ENCODE data around the gene IFT25. TPM values are rescaled to one million over a fixed set of nuclear protein-coding genes. Genes with fewer than 3 reads are reported as not detected.

Gene IFT25
- total RNA-seq, 1 experiment from 2014 or later: 42.9 TPM

DNA sequence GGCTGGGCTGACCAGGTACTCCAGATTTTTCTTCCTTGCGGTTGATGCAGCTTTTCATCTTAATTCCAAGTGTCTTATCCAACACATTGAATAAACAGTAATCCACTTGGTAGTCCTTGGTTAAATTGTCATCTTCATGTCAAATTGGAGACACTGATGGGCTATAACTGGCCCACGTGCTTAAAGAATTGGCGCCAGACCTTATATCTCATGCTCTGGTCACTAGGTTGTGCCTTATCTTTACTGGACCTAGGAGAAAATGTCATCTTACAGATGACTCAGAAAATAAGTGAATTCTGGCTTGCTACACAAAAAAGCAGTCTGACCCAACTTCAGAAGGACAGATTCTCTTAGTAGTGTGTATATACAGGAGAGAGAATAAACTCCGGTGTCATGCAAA, 16.9 kb upstream of the IFT25 start:
- Histone ChIP-seq H3K9me3 (ENCODE audit: control insufficient read depth, insufficient read depth, low read depth, low read length) (no peaks in the 10 kb centered on the region), H3K36me3 (ENCODE audit: control insufficient read depth, insufficient read depth, low read length) (peaks cover 35% of the 10 kb centered on the region), H3K4me3 (ENCODE audit: low read depth in 2 of 2, low read length in 2 of 2) (no peak overlapping the region), H3K27me3 (ENCODE audit: control insufficient read depth, insufficient read depth, low read length) (no peaks in the 10 kb centered on the region), H3K27ac (ENCODE audit: low read length) (no peak overlapping the region), H3K4me1 (ENCODE audit: control insufficient read depth, insufficient read depth, low read length) (peaks cover 2% of the 10 kb centered on the region)
- intact Hi-C loops (cut with micrococcal nuclease; ENCODE audit: unreplicated experiment): no loop called here
- TF ChIP-seq, protein P1, sequence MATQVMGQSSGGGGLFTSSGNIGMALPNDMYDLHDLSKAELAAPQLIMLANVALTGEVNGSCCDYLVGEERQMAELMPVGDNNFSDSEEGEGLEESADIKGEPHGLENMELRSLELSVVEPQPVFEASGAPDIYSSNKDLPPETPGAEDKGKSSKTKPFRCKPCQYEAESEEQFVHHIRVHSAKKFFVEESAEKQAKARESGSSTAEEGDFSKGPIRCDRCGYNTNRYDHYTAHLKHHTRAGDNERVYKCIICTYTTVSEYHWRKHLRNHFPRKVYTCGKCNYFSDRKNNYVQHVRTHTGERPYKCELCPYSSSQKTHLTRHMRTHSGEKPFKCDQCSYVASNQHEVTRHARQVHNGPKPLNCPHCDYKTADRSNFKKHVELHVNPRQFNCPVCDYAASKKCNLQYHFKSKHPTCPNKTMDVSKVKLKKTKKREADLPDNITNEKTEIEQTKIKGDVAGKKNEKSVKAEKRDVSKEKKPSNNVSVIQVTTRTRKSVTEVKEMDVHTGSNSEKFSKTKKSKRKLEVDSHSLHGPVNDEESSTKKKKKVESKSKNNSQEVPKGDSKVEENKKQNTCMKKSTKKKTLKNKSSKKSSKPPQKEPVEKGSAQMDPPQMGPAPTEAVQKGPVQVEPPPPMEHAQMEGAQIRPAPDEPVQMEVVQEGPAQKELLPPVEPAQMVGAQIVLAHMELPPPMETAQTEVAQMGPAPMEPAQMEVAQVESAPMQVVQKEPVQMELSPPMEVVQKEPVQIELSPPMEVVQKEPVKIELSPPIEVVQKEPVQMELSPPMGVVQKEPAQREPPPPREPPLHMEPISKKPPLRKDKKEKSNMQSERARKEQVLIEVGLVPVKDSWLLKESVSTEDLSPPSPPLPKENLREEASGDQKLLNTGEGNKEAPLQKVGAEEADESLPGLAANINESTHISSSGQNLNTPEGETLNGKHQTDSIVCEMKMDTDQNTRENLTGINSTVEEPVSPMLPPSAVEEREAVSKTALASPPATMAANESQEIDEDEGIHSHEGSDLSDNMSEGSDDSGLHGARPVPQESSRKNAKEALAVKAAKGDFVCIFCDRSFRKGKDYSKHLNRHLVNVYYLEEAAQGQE (IDR thresholded peaks at IDR 0.05; ENCODE audit: insufficient read depth in 1 of 2, low read depth in 2 of 2, low read length in 1 of 2): no peak
- TF ChIP-seq TCF7L2 (IDR thresholded peaks at IDR 0.05; ENCODE audit: low read depth, low read length) (no peak), POLR2AphosphoS5 (IDR thresholded peaks at IDR 0.05; ENCODE audit: low read depth, low read length) (no peak), SIN3A (IDR thresholded peaks at IDR 0.05; ENCODE audit: borderline replicate concordance, insufficient read depth, low read depth, low read length) (no peak)
- TF ChIP-seq, protein P2, sequence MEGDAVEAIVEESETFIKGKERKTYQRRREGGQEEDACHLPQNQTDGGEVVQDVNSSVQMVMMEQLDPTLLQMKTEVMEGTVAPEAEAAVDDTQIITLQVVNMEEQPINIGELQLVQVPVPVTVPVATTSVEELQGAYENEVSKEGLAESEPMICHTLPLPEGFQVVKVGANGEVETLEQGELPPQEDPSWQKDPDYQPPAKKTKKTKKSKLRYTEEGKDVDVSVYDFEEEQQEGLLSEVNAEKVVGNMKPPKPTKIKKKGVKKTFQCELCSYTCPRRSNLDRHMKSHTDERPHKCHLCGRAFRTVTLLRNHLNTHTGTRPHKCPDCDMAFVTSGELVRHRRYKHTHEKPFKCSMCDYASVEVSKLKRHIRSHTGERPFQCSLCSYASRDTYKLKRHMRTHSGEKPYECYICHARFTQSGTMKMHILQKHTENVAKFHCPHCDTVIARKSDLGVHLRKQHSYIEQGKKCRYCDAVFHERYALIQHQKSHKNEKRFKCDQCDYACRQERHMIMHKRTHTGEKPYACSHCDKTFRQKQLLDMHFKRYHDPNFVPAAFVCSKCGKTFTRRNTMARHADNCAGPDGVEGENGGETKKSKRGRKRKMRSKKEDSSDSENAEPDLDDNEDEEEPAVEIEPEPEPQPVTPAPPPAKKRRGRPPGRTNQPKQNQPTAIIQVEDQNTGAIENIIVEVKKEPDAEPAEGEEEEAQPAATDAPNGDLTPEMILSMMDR (IDR thresholded peaks at IDR 0.05): no peak
- no TSS peak for BruUV-seq (replicated peaks)
- ATAC-seq: no peak
- ChIA-PET CTCF (interaction anchor here (0.5 to 0.6 kb wide), 2 partner anchors 14 to 181 kb away, joined by 3 read pairs; no protein-coding TSS in a partner anchor), POLR2A (no interaction called here)
- DNase-seq (ENCODE audit: low read depth, low spot score): no peak
- in situ Hi-C loops (cut with HindIII; ENCODE audit: low pct_unique_long_range_greater_than_20kb, low sequenced_read_pairs): no loop called here

DNA sequence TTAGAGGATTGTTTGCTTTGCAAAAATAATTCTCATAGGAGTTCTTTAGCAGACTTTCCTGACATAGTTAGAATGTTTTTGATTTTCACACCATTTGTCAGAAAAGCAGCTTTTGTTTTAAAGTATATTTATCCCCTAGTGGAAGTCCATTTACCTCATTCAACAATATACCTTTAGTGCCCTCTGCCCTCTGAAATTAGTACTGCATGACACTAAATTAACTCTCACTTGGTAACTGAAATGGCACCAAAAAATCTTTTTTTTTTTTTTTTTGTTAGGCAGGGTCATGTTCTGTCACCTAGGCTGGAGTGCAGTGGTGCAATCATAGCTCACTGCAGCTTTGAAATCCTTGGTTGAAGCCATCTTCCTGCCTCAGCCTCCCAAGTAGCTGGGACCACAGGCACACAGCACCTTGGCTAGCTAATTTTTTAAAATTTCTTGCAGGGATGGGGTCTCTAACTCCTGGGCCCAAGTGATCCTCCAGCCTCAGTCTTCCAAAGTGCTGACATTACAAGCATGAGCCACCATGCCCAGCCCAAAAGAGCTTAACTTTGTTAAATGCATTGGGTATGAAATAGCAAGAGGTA, 14.3 kb upstream of the IFT25 start:
- H3K27ac ChIP-seq (ENCODE audit: low read length): no peak overlapping the region
- no peaks in the 10 kb centered on the region for H3K27me3 ChIP-seq (ENCODE audit: control insufficient read depth, insufficient read depth, low read length)
- in situ Hi-C loops (cut with HindIII; ENCODE audit: low pct_unique_long_range_greater_than_20kb, low sequenced_read_pairs): no loop called here
- BruUV-seq (replicated peaks): no TSS peak
- H3K4me1 ChIP-seq (ENCODE audit: control insufficient read depth, insufficient read depth, low read length): peaks cover 6% of the 10 kb centered on the region
- ChIA-PET CTCF (interaction anchor here (0.6 to 1.5 kb wide), 11 partner anchors 12 to 122 kb away, joined by 3 to 15 read pairs (median 6); partner anchors contain the start of gene IFT25), POLR2A (interaction anchor here (0.7 kb wide), 1 partner anchor 23 kb away, joined by 7 read pairs; no protein-coding TSS in a partner anchor)
- H3K4me3 ChIP-seq (ENCODE audit: low read depth in 2 of 2, low read length in 2 of 2): no peak overlapping the region
- peaks cover 31% of the 10 kb centered on the region for H3K36me3 ChIP-seq (ENCODE audit: control insufficient read depth, insufficient read depth, low read length)
- no peaks in the 10 kb centered on the region for H3K9me3 ChIP-seq (ENCODE audit: control insufficient read depth, insufficient read depth, low read depth, low read length)
- peak; percentile 73; the same call in 1 of the 2 replicates for ATAC-seq
- DNase-seq (ENCODE audit: low read depth, low spot score): no peak
- no peak for TF ChIP-seq POLR2AphosphoS5 (IDR thresholded peaks at IDR 0.05; ENCODE audit: low read depth, low read length)
- TF ChIP-seq, protein P2 (IDR thresholded peaks at IDR 0.05): peak; percentile 67
- intact Hi-C loops (cut with micrococcal nuclease; ENCODE audit: unreplicated experiment): no loop called here

Measured in Panc1 (cell line).